ENCODE measurements around the gene ARCN1.

ARCN1 gene

DNA sequence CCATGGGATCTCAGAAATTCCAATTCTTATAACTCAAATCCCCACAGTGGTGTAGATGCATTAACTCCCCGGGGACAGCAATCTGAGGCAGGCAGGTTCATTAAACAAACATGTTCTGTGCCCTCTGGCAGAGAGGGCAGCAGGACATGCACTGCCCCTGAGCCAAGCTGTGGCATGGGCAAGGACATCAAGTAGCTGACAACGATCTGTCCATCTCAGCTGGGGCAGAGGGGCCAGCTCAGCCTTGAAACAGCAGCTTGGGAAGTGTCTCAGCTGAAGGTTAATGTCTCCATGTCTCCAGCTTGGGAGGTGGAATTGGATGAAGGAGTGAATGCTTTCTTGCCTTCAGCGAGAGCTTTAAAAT, 27.6 kb upstream of the ARCN1 start:
- ChIA-PET POLR2A (interaction anchor here (0.5 kb wide), 1 partner anchor 472 kb away, joined by 3 read pairs; no protein-coding TSS in a partner anchor), CTCF (no interaction called here)
- Histone ChIP-seq H3K36me3 (ENCODE audit: control insufficient read depth in 4 of 4, insufficient read depth in 4 of 4, low read length in 3 of 4) (peaks cover 6 to 36% (median 12%) of the 10 kb centered on the region in 4 experiments), H3K4me3 (ENCODE audit: control insufficient read depth in 1 of 7, extremely low read depth in 1 of 7, insufficient read depth in 4 of 7, low read depth in 2 of 7, low read length in 6 of 7) (no peak overlapping the region), H3K27me3 (replicated peaks in 2 of 5; ENCODE audit: control insufficient read depth in 4 of 5, insufficient read depth in 5 of 5, low read length in 4 of 5) (no peaks in the 10 kb centered on the region), H3K4me1 (ENCODE audit: control extremely low read depth in 1 of 4, control insufficient read depth in 4 of 4, insufficient read depth in 4 of 4, low read length in 3 of 4) (no peaks in the 10 kb centered on the region), H3K27ac (ENCODE audit: insufficient read depth in 1 of 2, low read depth in 1 of 2, low read length in 2 of 2, poor library complexity in 1 of 2, severe bottlenecking in 2 of 2) (no peak overlapping the region), H3K9me3 (ENCODE audit: control extremely low read depth in 1 of 5, control insufficient read depth in 4 of 5, insufficient read depth in 2 of 5, low read depth in 1 of 5, low read length in 4 of 5) (no peaks in the 10 kb centered on the region)
- DNase-seq: no peak
- 100% methylated on average over 1 of the region's 3 CpGs for WGBS (ENCODE audit: insufficient coverage)

DNA sequence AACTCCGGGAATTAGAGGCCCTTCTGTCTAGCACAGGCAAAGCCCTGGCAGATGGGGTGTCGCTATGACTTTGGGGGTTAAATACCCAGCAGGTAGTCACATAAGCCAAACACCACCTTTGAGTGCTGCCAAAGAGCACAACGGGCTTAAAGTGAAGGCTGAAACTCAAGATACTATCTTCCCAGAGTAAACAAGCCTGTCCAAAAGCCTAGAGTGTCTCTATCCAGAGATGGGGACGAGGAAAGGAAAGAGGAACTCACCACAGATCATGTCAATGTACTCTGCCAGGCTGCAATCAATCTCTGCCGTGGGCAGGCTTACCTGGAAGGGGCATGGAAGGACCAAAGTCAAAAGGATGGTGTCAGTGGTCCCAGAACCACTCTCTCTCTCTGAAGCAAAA, 26.7 kb upstream of the ARCN1 start:
- no peaks in the 10 kb centered on the region for H3K4me1 ChIP-seq (ENCODE audit: control extremely low read depth in 1 of 4, control insufficient read depth in 4 of 4, insufficient read depth in 4 of 4, low read length in 3 of 4)
- no peak overlapping the region for H3K27ac ChIP-seq (ENCODE audit: insufficient read depth in 1 of 2, low read depth in 1 of 2, low read length in 2 of 2, poor library complexity in 1 of 2, severe bottlenecking in 2 of 2)
- no peaks in the 10 kb centered on the region for H3K27me3 ChIP-seq (replicated peaks in 2 of 5; ENCODE audit: control insufficient read depth in 4 of 5, insufficient read depth in 5 of 5, low read length in 4 of 5)
- 98% methylated on average over 4 of the region's 5 CpGs for WGBS (ENCODE audit: insufficient coverage)
- peaks cover 6 to 35% (median 12%) of the 10 kb centered on the region in 4 experiments for H3K36me3 ChIP-seq (ENCODE audit: control insufficient read depth in 4 of 4, insufficient read depth in 4 of 4, low read length in 3 of 4)
- ChIA-PET CTCF (no interaction called here), POLR2A (no interaction called here)
- H3K9me3 ChIP-seq (ENCODE audit: control extremely low read depth in 1 of 5, control insufficient read depth in 4 of 5, insufficient read depth in 2 of 5, low read depth in 1 of 5, low read length in 4 of 5): no peaks in the 10 kb centered on the region
- H3K4me3 ChIP-seq (ENCODE audit: control insufficient read depth in 1 of 7, extremely low read depth in 1 of 7, insufficient read depth in 4 of 7, low read depth in 2 of 7, low read length in 6 of 7): no peak overlapping the region
- no peak for DNase-seq

DNA sequence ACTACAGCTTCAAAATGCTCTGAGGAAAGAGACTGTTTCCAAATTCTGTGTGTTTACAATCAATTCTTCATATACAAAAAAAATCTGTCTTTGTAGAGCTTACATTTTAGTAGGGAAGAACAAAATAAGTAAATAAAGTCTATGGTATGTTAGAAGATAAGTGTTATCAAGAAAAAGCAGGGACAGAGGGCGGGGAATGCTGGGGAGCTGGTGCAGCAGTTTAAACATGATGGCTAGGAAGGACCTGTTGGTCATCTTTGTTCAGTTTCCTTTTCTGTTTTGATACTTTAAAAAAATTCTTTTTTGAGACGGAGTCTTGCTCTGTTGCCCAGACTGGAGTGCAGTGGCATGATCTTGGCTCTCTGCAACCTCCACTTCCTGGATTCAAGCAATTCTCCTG, 25.1 kb upstream of the ARCN1 start:
- no peaks in the 10 kb centered on the region for H3K4me1 ChIP-seq (ENCODE audit: control extremely low read depth in 1 of 4, control insufficient read depth in 4 of 4, insufficient read depth in 4 of 4, low read length in 3 of 4)
- H3K9me3 ChIP-seq (ENCODE audit: control extremely low read depth in 1 of 5, control insufficient read depth in 4 of 5, insufficient read depth in 2 of 5, low read depth in 1 of 5, low read length in 4 of 5): no peaks in the 10 kb centered on the region
- POLR2A ChIA-PET: no interaction called here
- H3K4me3 ChIP-seq (ENCODE audit: control insufficient read depth in 1 of 7, extremely low read depth in 1 of 7, insufficient read depth in 4 of 7, low read depth in 2 of 7, low read length in 6 of 7): no peak overlapping the region
- 100% methylated on average over 2 of the region's 2 CpGs for WGBS (ENCODE audit: insufficient coverage)
- H3K27me3 ChIP-seq (replicated peaks in 2 of 5; ENCODE audit: control insufficient read depth in 4 of 5, insufficient read depth in 5 of 5, low read length in 4 of 5): no peaks in the 10 kb centered on the region
- no peak for DNase-seq
- H3K27ac ChIP-seq (ENCODE audit: insufficient read depth in 1 of 2, low read depth in 1 of 2, low read length in 2 of 2, poor library complexity in 1 of 2, severe bottlenecking in 2 of 2): peak overlapping the region in 1 of 2 experiments; percentile 54
- H3K36me3 ChIP-seq (ENCODE audit: control insufficient read depth in 4 of 4, insufficient read depth in 4 of 4, low read length in 3 of 4): peaks cover 6 to 40% (median 17%) of the 10 kb centered on the region in 4 experiments
- CTCF ChIA-PET: no interaction called here

DNA sequence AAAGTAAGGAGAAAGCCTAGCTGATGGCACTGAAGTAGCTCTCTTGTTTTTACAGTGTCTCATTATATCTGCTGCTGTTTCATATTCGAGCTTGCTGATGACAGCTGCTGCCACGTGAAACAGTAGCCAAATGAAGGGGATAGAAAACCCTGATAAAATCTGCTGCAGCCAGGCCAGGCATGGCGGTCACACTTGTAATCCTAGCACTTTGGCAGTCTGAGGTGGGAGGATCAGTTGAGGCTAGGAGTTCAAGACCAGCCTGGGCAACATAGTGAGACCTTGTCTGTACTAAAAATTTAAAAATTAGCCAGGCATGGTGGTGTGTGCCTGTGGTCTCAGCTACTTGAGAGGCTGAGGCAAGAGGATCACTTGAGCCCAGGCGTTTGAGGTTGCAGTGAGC, 19.9 kb upstream of the ARCN1 start:
- H3K4me1 ChIP-seq (ENCODE audit: control extremely low read depth in 1 of 4, control insufficient read depth in 4 of 4, insufficient read depth in 4 of 4, low read length in 3 of 4): no peaks in the 10 kb centered on the region
- DNase-seq: no peak
- no peak overlapping the region for H3K4me3 ChIP-seq (ENCODE audit: control insufficient read depth in 1 of 7, extremely low read depth in 1 of 7, insufficient read depth in 4 of 7, low read depth in 2 of 7, low read length in 6 of 7)
- H3K9me3 ChIP-seq (ENCODE audit: control extremely low read depth in 1 of 5, control insufficient read depth in 4 of 5, insufficient read depth in 2 of 5, low read depth in 1 of 5, low read length in 4 of 5): no peaks in the 10 kb centered on the region
- H3K36me3 ChIP-seq (ENCODE audit: control insufficient read depth in 4 of 4, insufficient read depth in 4 of 4, low read length in 3 of 4): peaks cover 5 to 50% (median 19%) of the 10 kb centered on the region in 4 experiments
- H3K27me3 ChIP-seq (replicated peaks in 2 of 5; ENCODE audit: control insufficient read depth in 4 of 5, insufficient read depth in 5 of 5, low read length in 4 of 5): no peaks in the 10 kb centered on the region
- 98% methylated on average over 4 of the region's 4 CpGs for WGBS (ENCODE audit: insufficient coverage)
- ChIA-PET CTCF (interaction anchor here (1.0 kb wide), 1 partner anchor 16 kb away, joined by 3 read pairs; no protein-coding TSS in a partner anchor), POLR2A (no interaction called here)
- H3K27ac ChIP-seq (ENCODE audit: insufficient read depth in 1 of 2, low read depth in 1 of 2, low read length in 2 of 2, poor library complexity in 1 of 2, severe bottlenecking in 2 of 2): no peak overlapping the region

DNA sequence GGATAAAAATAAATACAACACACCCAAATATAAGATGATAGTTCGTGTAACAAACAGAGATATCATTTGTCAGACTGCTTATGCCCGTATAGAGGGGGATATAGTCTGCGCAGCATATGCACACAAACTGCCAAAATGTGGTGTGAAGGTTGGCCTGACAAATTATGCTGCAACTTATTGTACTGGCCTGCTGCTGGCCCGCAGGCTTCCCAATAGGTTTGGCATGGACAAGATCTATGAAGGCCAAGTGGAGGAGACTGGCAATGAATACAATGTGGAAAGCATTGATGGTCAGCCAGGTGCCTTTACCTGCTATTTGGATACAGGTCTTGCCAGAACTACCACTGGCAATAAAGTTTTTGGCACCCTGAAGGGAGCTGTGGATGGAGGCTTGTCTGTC, 11.4 kb upstream of the ARCN1 start:
- POLR2A ChIA-PET: no interaction called here
- H3K36me3 ChIP-seq (ENCODE audit: control insufficient read depth in 4 of 4, insufficient read depth in 4 of 4, low read length in 3 of 4): peaks cover 3 to 27% (median 8%) of the 10 kb centered on the region in 4 experiments
- no peaks in the 10 kb centered on the region for H3K27me3 ChIP-seq (replicated peaks in 2 of 5; ENCODE audit: control insufficient read depth in 4 of 5, insufficient read depth in 5 of 5, low read length in 4 of 5)
- no peak for DNase-seq
- H3K4me3 ChIP-seq (ENCODE audit: control insufficient read depth in 1 of 7, extremely low read depth in 1 of 7, insufficient read depth in 4 of 7, low read depth in 2 of 7, low read length in 6 of 7): no peak overlapping the region
- peaks cover 3 to 7% (median 6%) of the 10 kb centered on the region in 4 experiments for H3K4me1 ChIP-seq (ENCODE audit: control extremely low read depth in 1 of 4, control insufficient read depth in 4 of 4, insufficient read depth in 4 of 4, low read length in 3 of 4)
- CTCF ChIA-PET: interaction anchor here (0.6 kb wide), 1 partner anchor 213 kb away, joined by 3 read pairs; no protein-coding TSS in a partner anchor
- no peak overlapping the region for H3K27ac ChIP-seq (ENCODE audit: insufficient read depth in 1 of 2, low read depth in 1 of 2, low read length in 2 of 2, poor library complexity in 1 of 2, severe bottlenecking in 2 of 2)
- no peaks in the 10 kb centered on the region for H3K9me3 ChIP-seq (ENCODE audit: control extremely low read depth in 1 of 5, control insufficient read depth in 4 of 5, insufficient read depth in 2 of 5, low read depth in 1 of 5, low read length in 4 of 5)
- 97% methylated on average over 3 of the region's 4 CpGs for WGBS (ENCODE audit: insufficient coverage)

DNA sequence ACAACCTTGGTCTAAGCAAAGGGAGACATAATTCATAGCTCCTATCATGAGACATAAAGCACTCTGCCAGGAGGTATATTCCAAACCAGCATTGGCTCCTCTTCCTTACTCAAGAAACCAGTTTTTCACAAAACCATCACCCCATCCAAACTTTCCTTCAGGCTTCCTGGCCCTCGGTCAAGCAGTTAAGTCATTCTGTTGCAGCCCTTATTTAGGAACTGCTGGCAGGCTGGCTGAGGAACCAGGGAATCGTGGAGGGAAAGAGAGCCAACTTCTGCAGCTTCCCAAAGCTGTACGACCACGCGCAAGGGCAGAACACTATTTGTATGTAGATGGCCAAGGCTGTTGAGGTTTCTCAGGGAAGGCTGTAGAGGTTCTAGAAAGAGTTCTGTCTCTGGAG, 7.2 kb upstream of the ARCN1 start:
- CTCF ChIA-PET: no interaction called here
- POLR2A ChIA-PET: no interaction called here
- Histone ChIP-seq H3K4me1 (ENCODE audit: control extremely low read depth in 1 of 4, control insufficient read depth in 4 of 4, insufficient read depth in 4 of 4, low read length in 3 of 4) (peaks cover 3 to 9% (median 6%) of the 10 kb centered on the region in 4 experiments), H3K4me3 (ENCODE audit: control insufficient read depth in 1 of 7, extremely low read depth in 1 of 7, insufficient read depth in 4 of 7, low read depth in 2 of 7, low read length in 6 of 7) (peak overlapping the region in 4 of 7 experiments; percentile 11 to 79 (median 34)), H3K36me3 (ENCODE audit: control insufficient read depth in 4 of 4, insufficient read depth in 4 of 4, low read length in 3 of 4) (peaks cover 0 to 3% (median under 1%) of the 10 kb centered on the region in 4 experiments), H3K9me3 (ENCODE audit: control extremely low read depth in 1 of 5, control insufficient read depth in 4 of 5, insufficient read depth in 2 of 5, low read depth in 1 of 5, low read length in 4 of 5) (no peaks in the 10 kb centered on the region), H3K27ac (ENCODE audit: insufficient read depth in 1 of 2, low read depth in 1 of 2, low read length in 2 of 2, poor library complexity in 1 of 2, severe bottlenecking in 2 of 2) (peak overlapping the region; percentile 22 to 59), H3K27me3 (replicated peaks in 2 of 5; ENCODE audit: control insufficient read depth in 4 of 5, insufficient read depth in 5 of 5, low read length in 4 of 5) (no peaks in the 10 kb centered on the region)
- peak in 2 of 3 donors; percentile 2 to 3 for DNase-seq
- WGBS (ENCODE audit: insufficient coverage): 67% methylated on average over 2 of the region's 5 CpGs

DNA sequence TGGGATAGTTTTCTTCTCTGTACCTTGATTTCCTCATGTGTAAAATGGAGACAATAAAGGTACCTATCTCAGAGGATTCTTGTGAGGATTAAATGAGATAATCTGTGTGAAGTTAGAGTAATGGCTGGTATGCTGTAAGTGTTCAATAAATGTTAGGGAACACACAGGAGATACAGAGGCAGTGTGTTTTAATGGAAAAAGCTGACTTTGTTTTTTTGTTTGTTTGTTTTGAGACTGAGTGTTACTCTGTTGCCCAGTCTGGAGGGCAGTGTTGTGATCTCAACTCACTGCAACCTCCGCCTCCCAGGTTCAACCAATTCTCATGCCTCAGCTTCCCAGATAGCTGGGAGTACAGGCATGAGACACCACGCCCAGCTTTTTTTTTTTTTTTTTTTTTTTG, 2.5 kb upstream of the ARCN1 start:
- DNase-seq: no peak
- no peaks in the 10 kb centered on the region for H3K36me3 ChIP-seq (ENCODE audit: control insufficient read depth in 4 of 4, insufficient read depth in 4 of 4, low read length in 3 of 4)
- H3K27me3 ChIP-seq (replicated peaks in 2 of 5; ENCODE audit: control insufficient read depth in 4 of 5, insufficient read depth in 5 of 5, low read length in 4 of 5): no peaks in the 10 kb centered on the region
- no peaks in the 10 kb centered on the region for H3K9me3 ChIP-seq (ENCODE audit: control extremely low read depth in 1 of 5, control insufficient read depth in 4 of 5, insufficient read depth in 2 of 5, low read depth in 1 of 5, low read length in 4 of 5)
- no CpG with 5 or more reads among the region's 2 CpGs for WGBS (ENCODE audit: insufficient coverage)
- H3K27ac ChIP-seq (ENCODE audit: insufficient read depth in 1 of 2, low read depth in 1 of 2, low read length in 2 of 2, poor library complexity in 1 of 2, severe bottlenecking in 2 of 2): no peak overlapping the region
- no peak overlapping the region for H3K4me3 ChIP-seq (ENCODE audit: control insufficient read depth in 1 of 7, extremely low read depth in 1 of 7, insufficient read depth in 4 of 7, low read depth in 2 of 7, low read length in 6 of 7)
- peaks cover 10 to 28% (median 19%) of the 10 kb centered on the region in 4 experiments for H3K4me1 ChIP-seq (ENCODE audit: control extremely low read depth in 1 of 4, control insufficient read depth in 4 of 4, insufficient read depth in 4 of 4, low read length in 3 of 4)
- ChIA-PET CTCF (interaction anchor here (1.1 to 1.7 kb wide), 3 partner anchors 40 to 84 kb away, joined by 3 to 4 read pairs (median 3); no protein-coding TSS in a partner anchor), POLR2A (no interaction called here)

All from common myeloid progenitor, CD34-positive (primary cell).